ENCODE results near the gene RAP2B.

Gene RAP2B

GRCh38 chr3:153127788-153128187, 34.2 kb upstream of the RAP2B start:
- no peak overlapping the region for H3K27ac ChIP-seq (replicated peaks)
- no peak for DNase-seq (ENCODE audit: low read depth in 1 of 2, low spot score in 1 of 2)
- no peak overlapping the region for H3K4me3 ChIP-seq (replicated peaks; ENCODE audit: insufficient read depth, low read length)

GRCh38 chr3:153129426-153129825, 32.6 kb upstream of the RAP2B start:
- TF ChIP-seq POLR2AphosphoS5 (IDR thresholded peaks at IDR 0.05; ENCODE audit: low read depth) (no peak), CTCF (IDR thresholded peaks at IDR 0.05; ENCODE audit: insufficient read depth, low read length) (no peak), GABPA (IDR thresholded peaks at IDR 0.05; ENCODE audit: low read depth) (no peak), REST (IDR thresholded peaks at IDR 0.05; ENCODE audit: insufficient replicate concordance, low read depth) (no peak), SPI1 (IDR thresholded peaks at IDR 0.05; ENCODE audit: borderline replicate concordance, low read depth) (no peak)
- Histone ChIP-seq H3K27ac (replicated peaks) (no peak overlapping the region), H3K4me3 (replicated peaks; ENCODE audit: insufficient read depth, low read length) (no peak overlapping the region), H3K27me3 (ENCODE audit: insufficient read depth, poor library complexity, severe bottlenecking) (no peaks in the 10 kb centered on the region)
- DNase-seq (ENCODE audit: low read depth in 1 of 2, low spot score in 1 of 2) = no peak

More at GRCh38 chr3:153127788-153128187, 34.2 kb upstream of the RAP2B start:
- TF ChIP-seq SPI1 (IDR thresholded peaks at IDR 0.05; ENCODE audit: borderline replicate concordance, low read depth) = no peak
- TF ChIP-seq CTCF (IDR thresholded peaks at IDR 0.05; ENCODE audit: insufficient read depth, low read length) = no peak
- TF ChIP-seq GABPA (IDR thresholded peaks at IDR 0.05; ENCODE audit: low read depth) = no peak
- TF ChIP-seq POLR2AphosphoS5 (IDR thresholded peaks at IDR 0.05; ENCODE audit: low read depth) = no peak
- TF ChIP-seq REST (IDR thresholded peaks at IDR 0.05; ENCODE audit: insufficient replicate concordance, low read depth) = no peak
- H3K27me3 ChIP-seq (ENCODE audit: insufficient read depth, poor library complexity, severe bottlenecking) = no peaks in the 10 kb centered on the region

GRCh38 chr3:153129866-153130265, 32.2 kb upstream of the RAP2B start:
- no peak for TF ChIP-seq REST (IDR thresholded peaks at IDR 0.05; ENCODE audit: insufficient replicate concordance, low read depth)
- TF ChIP-seq CTCF (IDR thresholded peaks at IDR 0.05; ENCODE audit: insufficient read depth, low read length) = no peak
- TF ChIP-seq GABPA (IDR thresholded peaks at IDR 0.05; ENCODE audit: low read depth) = no peak
- no peak for TF ChIP-seq POLR2AphosphoS5 (IDR thresholded peaks at IDR 0.05; ENCODE audit: low read depth)
- TF ChIP-seq SPI1 (IDR thresholded peaks at IDR 0.05; ENCODE audit: borderline replicate concordance, low read depth) = no peak
- DNase-seq (ENCODE audit: low read depth in 1 of 2, low spot score in 1 of 2) = no peak
- Histone ChIP-seq H3K27ac (replicated peaks) (no peak overlapping the region), H3K4me3 (replicated peaks; ENCODE audit: insufficient read depth, low read length) (no peak overlapping the region), H3K27me3 (ENCODE audit: insufficient read depth, poor library complexity, severe bottlenecking) (no peaks in the 10 kb centered on the region)

All from HL-60 (cell line).